Gastrocnemius medialis (tissue), 4 donors: ENCODE data around the gene NTN1.

Experiments
- CTCF ChIP-seq, 5 experiments: fragments of 450-650 bp in 3 of 5; fragments of 200-600 bp in 2 of 5; sonication (generic) in 2 of 5; IDR thresholded peaks in 4 of 5; conservative IDR thresholded peaks in 1 of 5; 1 replicate in 4 of 5; 2 replicates in 1 of 5; pipeline ENCODE4 v1.5.1; 2016 to 2019; ENCODE audit warnings: antibody characterized with exemption in 5 of 5, mild to moderate bottlenecking in 3 of 5, moderate library complexity in 3 of 5
- POLR2A ChIP-seq, 2 donors: fragments of 450-650 bp; IDR thresholded peaks; one replicate each; pipeline ENCODE4 v1.6.1; 2017; ENCODE audit warnings: antibody characterized with exemption in 2 of 2, mild to moderate bottlenecking in 2 of 2, moderate library complexity in 2 of 2

DNA sequence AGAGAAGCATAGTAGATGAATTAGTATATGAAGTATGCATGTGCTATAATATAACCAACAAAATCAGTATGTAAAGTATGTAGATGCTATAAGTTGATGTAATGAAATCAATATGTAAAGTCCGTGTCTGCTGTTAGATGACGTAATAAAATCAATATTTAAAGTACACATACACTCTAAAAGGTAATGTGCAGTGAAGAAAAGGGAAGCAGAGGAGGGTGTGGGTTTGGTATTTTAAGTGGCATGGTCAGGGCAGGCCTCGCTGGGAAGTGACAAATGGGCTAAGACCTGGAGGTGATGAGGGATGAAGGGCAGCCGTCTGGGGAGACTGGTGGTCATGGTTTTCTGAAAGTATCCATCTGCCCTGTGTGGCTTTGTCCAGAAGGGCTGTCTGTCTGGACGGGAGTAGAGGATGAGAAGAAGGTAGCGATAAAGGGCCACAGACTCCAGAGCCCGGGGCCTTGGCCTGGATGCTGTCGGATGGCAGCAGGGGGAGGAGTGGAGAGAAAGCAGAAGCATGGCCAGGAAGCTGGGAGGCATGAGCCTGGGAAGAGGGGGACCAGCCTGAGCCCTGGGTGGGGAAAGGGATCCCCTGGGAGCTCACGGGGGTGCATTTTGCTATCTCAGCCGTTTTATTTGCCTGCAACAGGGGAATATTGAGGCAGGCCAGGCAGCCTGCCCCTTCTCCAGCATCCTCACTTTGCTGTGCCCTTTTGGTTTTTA is 121.6 kb downstream of the NTN1 start:
- no peak for TF ChIP-seq CTCF (IDR thresholded peaks at IDR 0.05 in 4 of 5, conservative IDR thresholded peaks at IDR 0.05 in 1 of 5)
- TF ChIP-seq POLR2A (IDR thresholded peaks at IDR 0.05), result no peak
